Transverse colon (tissue), 4 donors: ENCODE measurements around the gene RDX. TPM values are rescaled to one million over a fixed set of nuclear protein-coding genes. Genes with fewer than 3 reads are reported as not detected.
A peak's percentile ranks its signal among the peaks of the same experiment; 100 is the strongest.

ENCODE experiments used
- DNase-seq: peaks from one replicate; pipeline ENCODE4 v3.0.0-alpha.2; 2019
- H3K27ac ChIP-seq, 4 donors: fragments of 200-600 bp; sonication (generic); 2 replicates each; pipeline ENCODE4 v1.5.1; 2016 to 2018; ENCODE audit warnings: inconsistent platforms in 4 of 4
- H3K27me3 ChIP-seq: fragments of 200-600 bp; sonication (generic); 2 replicates; pipeline ENCODE4 v1.5.1; 2017; ENCODE audit warnings: inconsistent platforms
- H3K36me3 ChIP-seq, 4 donors: fragments of 200-600 bp; sonication (generic); 2 replicates each; pipeline ENCODE4 v1.5.1; 2017 to 2019; ENCODE audit warnings: inconsistent platforms in 4 of 4
- H3K4me1 ChIP-seq, 4 donors: fragments of 200-600 bp; sonication (generic); 2 replicates each; pipeline ENCODE4 v1.5.1; 2017 to 2020; ENCODE audit warnings: inconsistent platforms in 4 of 4
- H3K4me3 ChIP-seq, 4 donors: fragments of 200-600 bp; sonication (generic); 1 replicate in 1 of 4; 2 replicates in 3 of 4; pipeline versions ENCODE4 v1.5.1 to v1.6.1; 2017 to 2019; ENCODE audit warnings: inconsistent platforms in 4 of 4
- H3K9me3 ChIP-seq, 2 donors: fragments of 200-600 bp; sonication (generic); 2 replicates each; pipeline ENCODE4 v1.5.1; 2017 to 2019; ENCODE audit warnings: inconsistent platforms in 2 of 2
- CTCF ChIP-seq, 5 experiments: fragments of 200-600 bp in 3 of 5; fragments of 450-650 bp in 2 of 5; sonication (generic) in 3 of 5; IDR thresholded peaks; 1 replicate in 2 of 5; 2 replicates in 3 of 5; pipeline ENCODE4 v1.5.1; 2016 to 2017; ENCODE audit warnings: antibody characterized with exemption in 5 of 5, inconsistent platforms in 3 of 5, mild to moderate bottlenecking in 2 of 5, moderate library complexity in 1 of 5
- EP300 ChIP-seq: sonication (generic); formaldehyde crosslinking; IDR thresholded peaks from one replicate; pipeline ENCODE4 v1.6.1; 2017; ENCODE audit warnings: antibody characterized with exemption, low read depth
- POLR2A ChIP-seq: fragments of 450-650 bp; IDR thresholded peaks from one replicate; pipeline ENCODE4 v1.6.1; 2016; ENCODE audit warnings: antibody characterized with exemption, mild to moderate bottlenecking, moderate library complexity
- POLR2AphosphoS5 ChIP-seq, 3 donors: sonication (generic); formaldehyde crosslinking; IDR thresholded peaks; one replicate each; pipeline ENCODE4 v1.6.1; 2016; ENCODE audit warnings: antibody characterized with exemption in 3 of 3
- WGBS, 2 donors: methylation state at CpG; one replicate each; pipeline ENCODE4 v1.1.5; 2018; ENCODE audit warnings: low coverage in 1 of 2; 5-methylcytosine and 5-hydroxymethylcytosine counted together
- in situ Hi-C, 4 donors: fragments of 200-750 bp; cut with MboI; loops; one replicate each; pipeline versions ENCODE4 v1.15.0 to v1.15.1; 2017; ENCODE audit warnings: low sequenced_read_pairs in 3 of 4, low pct_ligation_motif_present in 1 of 4, low pct_unique_long_range_greater_than_20kb in 1 of 4
- intact Hi-C: fragments of 100-400 bp; cut with DNase I; formaldehyde crosslinking; loops from one replicate; pipeline ENCODE4 v1.15.1; 2023; ENCODE audit warnings: low total_unique reads
- total RNA-seq, 4 donors: library from RNA; depleted of rRNA; stranded (reverse); fragments of >200 nt; gene quantifications; one replicate each; pipeline ENCODE4 v1.1.0, GENCODE V29; 2016

The RDX gene
- total RNA-seq: 10 to 100 TPM; 16.8 to 34.8 (median 21.9) TPM

- H3K4me3 ChIP-seq: peak within 1 kb of the TSS; percentile 42 to 88 (median 78)
- TF ChIP-seq POLR2A (no peak), POLR2AphosphoS5 (IDR thresholded peaks at IDR 0.05) (peak in 1 of 3 donors; percentile 29)
- no peaks in the 10 kb centered on the region for H3K36me3 ChIP-seq
- peak within 1 kb of the TSS; percentile 91 to 94 (median 92) for H3K27ac ChIP-seq
- DNase-seq: peak; percentile 64
- peaks cover 61% of the 10 kb centered on the region for H3K27me3 ChIP-seq
- in situ Hi-C loops: no loop called here
- WGBS, 2 donors: 0 to 40% methylated on average over 1 to 59 of the region's 113 CpGs
- intact Hi-C loops: no loop called here
- H3K9me3 ChIP-seq: no peaks in the 10 kb centered on the region
- H3K4me1 ChIP-seq: peaks cover 0 to 37% (median 16%) of the 10 kb centered on the region in 4 donors
Measured at GRCh38 chr11:110296226-110297075, at the start of gene RDX. TSS of gene RDX (minus strand) at chr11:110296614. CDS start at chr11:110279692, 16,922 bp downstream.

- no peaks in the 10 kb centered on the region for H3K36me3 ChIP-seq
- no peaks in the 10 kb centered on the region for H3K27me3 ChIP-seq
- no peak for TF ChIP-seq EP300
- TF ChIP-seq POLR2A: no peak
- H3K27ac ChIP-seq: no peak overlapping the region
- WGBS, 2 donors: 65 to 68% methylated on average over 3 of the region's 3 CpGs
- no peak for DNase-seq
- H3K4me1 ChIP-seq: peaks cover 0 to 5% (median 4%) of the 10 kb centered on the region in 4 donors
- no peaks in the 10 kb centered on the region for H3K9me3 ChIP-seq
- H3K4me3 ChIP-seq: no peak overlapping the region
- in situ Hi-C loops (no loop called here), intact Hi-C loops (no loop called here)
Measured at GRCh38 chr11:110345743-110346142, 49.3 kb upstream of the RDX start.

- intact Hi-C loops: no loop called here
- no peak overlapping the region for H3K4me3 ChIP-seq
- 64 to 68% methylated on average over 2 of the region's 2 CpGs for WGBS, 2 donors
Measured at GRCh38 chr11:110340436-110340835, 44.0 kb upstream of the RDX start.

GRCh38 chr11:110339456-110340250, 43.2 kb upstream of the RDX start:
- H3K36me3 ChIP-seq: no peaks in the 10 kb centered on the region
- in situ Hi-C loops (no loop called here), intact Hi-C loops (loop anchor here (1.0 kb wide), 1 partner anchor 36 kb away; no protein-coding TSS in a partner anchor)
- no peaks in the 10 kb centered on the region for H3K9me3 ChIP-seq
- no peak overlapping the region for H3K4me3 ChIP-seq
- no peak overlapping the region for H3K27ac ChIP-seq
- no peak for DNase-seq
- WGBS, 2 donors: 81 to 84% methylated on average over 3 of the region's 3 CpGs
- no peak for TF ChIP-seq EP300
- no peaks in the 10 kb centered on the region for H3K27me3 ChIP-seq
- no peaks in the 10 kb centered on the region for H3K4me1 ChIP-seq

More at GRCh38 chr11:110340436-110340835, 44.0 kb upstream of the RDX start:
- TF ChIP-seq POLR2AphosphoS5 (IDR thresholded peaks at IDR 0.05) (no peak), EP300 (no peak), CTCF (IDR thresholded peaks at IDR 0.05) (no peak), POLR2A (no peak)
- H3K36me3 ChIP-seq: no peaks in the 10 kb centered on the region
- no peaks in the 10 kb centered on the region for H3K4me1 ChIP-seq
- no peak for DNase-seq
- no peak overlapping the region for H3K27ac ChIP-seq
- in situ Hi-C loops: no loop called here
- H3K9me3 ChIP-seq: no peaks in the 10 kb centered on the region
- no peaks in the 10 kb centered on the region for H3K27me3 ChIP-seq

GRCh38 chr11:110338684-110339083, 42.3 kb upstream of the RDX start:
- no peak for TF ChIP-seq POLR2AphosphoS5 (IDR thresholded peaks at IDR 0.05)
- no peak for TF ChIP-seq POLR2A
- Histone ChIP-seq H3K36me3 (no peaks in the 10 kb centered on the region), H3K4me3 (no peak overlapping the region), H3K27me3 (no peaks in the 10 kb centered on the region), H3K9me3 (no peaks in the 10 kb centered on the region), H3K4me1 (no peaks in the 10 kb centered on the region), H3K27ac (no peak overlapping the region)
- intact Hi-C loops: loop anchor here (1.0 kb wide), 1 partner anchor 35 kb away; no protein-coding TSS in a partner anchor
- 57 to 62% methylated on average over 4 to 5 of the region's 5 CpGs for whole genome bisulfite sequencing, 2 donors
- no peak for DNase-seq
- in situ Hi-C loops: no loop called here
